HG02870 (cell line): ENCODE measurements around the gene ATP13A3.
"Not testable (repeated sequence)": the region's sequence is repeated elsewhere in the genome, so short reads cannot be mapped to it uniquely, and the experiment has no call there.

Experiments
- ATAC-seq: cut with Tn5 transposase; IDR thresholded peaks from one replicate; pipeline ENCODE4 v1.9.1; 2021; ENCODE audit warnings: mild to moderate bottlenecking, moderate library complexity; ENCODE audit not compliant: unreplicated experiment

ATP13A3 gene

GRCh38 chr3:194500198-194500597 lies 13.4 kb upstream of the ATP13A3 start:
- no peak for ATAC-seq

- ATAC-seq = not testable (repeated sequence)
Measured at GRCh38 chr3:194499516-194499915, 12.7 kb upstream of the ATP13A3 start.

- ATAC-seq = peak; percentile 57
Measured at GRCh38 chr3:194497799-194498575, 11.2 kb upstream of the ATP13A3 start.

GRCh38 chr3:194496217-194496919 lies 9.6 kb upstream of the ATP13A3 start:
- ATAC-seq = no peak

- no peak for ATAC-seq
Measured at GRCh38 chr3:194494951-194495374, 8.2 kb upstream of the ATP13A3 start.

GRCh38 chr3:194493995-194494927 lies 7.5 kb upstream of the ATP13A3 start:
- not testable (repeated sequence) for ATAC-seq

GRCh38 chr3:194492001-194492400 lies 5.2 kb upstream of the ATP13A3 start:
- ATAC-seq = no peak

- ATAC-seq = peak; percentile 54
Measured at GRCh38 chr3:194489736-194490612, 3.2 kb upstream of the ATP13A3 start.

GRCh38 chr3:194488055-194488742 lies 1.4 kb upstream of the ATP13A3 start:
- no peak for ATAC-seq

- peak; percentile 20 for ATAC-seq
Measured at GRCh38 chr3:194487289-194488054, 670 bp upstream of the ATP13A3 start.

GRCh38 chr3:194485881-194486539 lies 792 bp downstream of the ATP13A3 start:
- ATAC-seq = no peak

GRCh38 chr3:194485468-194485880 lies 1.3 kb downstream of the ATP13A3 start:
- ATAC-seq = no peak

- no peak for ATAC-seq
Measured at GRCh38 chr3:194484614-194485013, 2.2 kb downstream of the ATP13A3 start.

- no peak for ATAC-seq
Measured at GRCh38 chr3:194483850-194484249, 3.0 kb downstream of the ATP13A3 start.

GRCh38 chr3:194482830-194483229 lies 4.0 kb downstream of the ATP13A3 start:
- ATAC-seq = not testable (repeated sequence)

- ATAC-seq = no peak
Measured at GRCh38 chr3:194482196-194482593, 4.6 kb downstream of the ATP13A3 start.

- no peak for ATAC-seq
Measured at GRCh38 chr3:194481525-194482195, 5.1 kb downstream of the ATP13A3 start.

GRCh38 chr3:194481103-194481502 lies 5.7 kb downstream of the ATP13A3 start:
- ATAC-seq = no peak
